K562 (cell line): ENCODE data around the gene CAMK1D. TPM values are rescaled to one million over a fixed set of nuclear protein-coding genes. Genes with fewer than 3 reads are reported as not detected.
"Not testable (repeated sequence)": the region's sequence is repeated elsewhere in the genome, so short reads cannot be mapped to it uniquely, and the experiment has no call there.

ENCODE experiments used
- ATAC-seq: fragments of 200-7000 bp; cut with Tn5 transposase; 3 replicates; pipeline ENCODE4 v1.9.1; 2020; ENCODE audit warnings: moderate library complexity
- BruUV-seq: library from RNA; stranded (reverse); fragments of 400-500 nt; replicated peaks from 2 replicates; lab custom pipeline; 2021; lab: Mats Ljungman, UMichigan
- CTCF ChIA-PET: fragments of 300-600 bp; formaldehyde crosslinking; extraction: SDS; loops from one replicate; lab custom pipeline; 2021; ENCODE audit warnings: low intra/inter-chr PET ratio; lab: Yijun Ruan, JAX
- POLR2A ChIA-PET: fragments of 300-600, 350-650 bp; sonication (Branson Sonifier 250); formaldehyde crosslinking; extraction: SDS; loops from one replicate; lab custom pipeline; 2021; ENCODE audit warnings: antibody characterized with exemption, inconsistent platforms; lab: Yijun Ruan, JAX
- DNase-seq, 4 experiments: peaks; one replicate each; pipeline versions ENCODE4 v3.0.0 to v3.0.0-alpha.2; 2011 to 2018; ENCODE audit warnings: low spot score in 3 of 4, mixed read lengths in 3 of 4; ENCODE audit errors: extremely low read depth in 1 of 4
- FAIRE-seq: peaks from 2 replicates; lab custom pipeline; 2011; peaks lifted over from hg19 to GRCh38; lab: Jason Lieb, UNC
- H2AFZ ChIP-seq: 2 replicates; pipeline ENCODE4 v1.6.0; 2011; ENCODE audit warnings: low read depth, low read length, control low read depth, inconsistent platforms
- H3K27ac ChIP-seq: fragments of 200-600 bp; 3 replicates; pipeline ENCODE4 v1.8.0; 2011; ENCODE audit warnings: low read depth, mild to moderate bottlenecking, control low read depth, inconsistent platforms, low read length, moderate library complexity, mixed read lengths; ENCODE audit errors: extremely low read depth
- H3K27me3 ChIP-seq, 2 experiments: fragments of 300-600 bp in 1 of 2; 2 replicates in 1 of 2; 3 replicates in 1 of 2; pipeline versions ENCODE4 v1.6.0 to v1.8.0; 2011; ENCODE audit warnings: inconsistent platforms in 2 of 2, low read length in 2 of 2, mild to moderate bottlenecking in 1 of 2, mixed read lengths in 1 of 2, moderate library complexity in 1 of 2; ENCODE audit not compliant: control insufficient read depth in 2 of 2, insufficient read depth in 2 of 2
- H3K36me3 ChIP-seq: fragments of 300-600 bp; 3 replicates; pipeline ENCODE4 v1.8.0; 2011; ENCODE audit warnings: mild to moderate bottlenecking, low read length, inconsistent platforms; ENCODE audit not compliant: control insufficient read depth, insufficient read depth
- H3K4me1 ChIP-seq, 2 experiments: fragments of 200-600 bp in 1 of 2; replicated peaks in 1 of 2; 2 replicates in 1 of 2; 3 replicates in 1 of 2; pipeline versions ENCODE4 v1.5.1 to v1.8.0; 2011; ENCODE audit warnings: inconsistent platforms in 2 of 2, low read length in 2 of 2, mild to moderate bottlenecking in 1 of 2, mixed read lengths in 1 of 2, moderate library complexity in 1 of 2; ENCODE audit not compliant: control insufficient read depth in 2 of 2, insufficient read depth in 2 of 2
- H3K4me2 ChIP-seq: 2 replicates; pipeline ENCODE4 v1.6.1; 2011; ENCODE audit warnings: low read length, control low read depth, inconsistent platforms, mixed read lengths; ENCODE audit not compliant: insufficient read depth
- H3K4me3 ChIP-seq: fragments of 200-600 bp; sonication (generic), shearing (Covaris generic); 2 replicates; pipeline ENCODE4 v1.5.1; 2016; ENCODE audit warnings: control low read depth, inconsistent platforms
- H3K79me2 ChIP-seq: fragments of 200-600 bp; 3 replicates; pipeline ENCODE4 v1.8.0; 2011; ENCODE audit warnings: low read length, inconsistent platforms; ENCODE audit not compliant: control insufficient read depth, insufficient read depth
- H3K9ac ChIP-seq, 2 experiments: 2 replicates each; pipeline versions ENCODE4 v1.6.0 to v1.6.1; 2011; ENCODE audit warnings: low read depth in 2 of 2, low read length in 2 of 2, control low read depth in 1 of 2, inconsistent platforms in 1 of 2, mild to moderate bottlenecking in 1 of 2, mixed read lengths in 1 of 2; ENCODE audit not compliant: insufficient read depth in 1 of 2
- H3K9me1 ChIP-seq: one replicate; pipeline ENCODE4 v1.6.0; 2011; ENCODE audit warnings: inconsistent platforms, mild to moderate bottlenecking, low read length, moderate library complexity; ENCODE audit not compliant: control insufficient read depth, insufficient read depth
- H3K9me3 ChIP-seq: replicated peaks from 2 replicates; pipeline ENCODE4 v1.5.1; 2011; ENCODE audit warnings: low read depth, low read length, inconsistent platforms; ENCODE audit not compliant: control insufficient read depth, insufficient read depth
- H4K20me1 ChIP-seq: replicated peaks from 2 replicates; pipeline ENCODE4 v1.6.1; 2011; ENCODE audit warnings: low read length, inconsistent platforms, mixed read lengths; ENCODE audit not compliant: control insufficient read depth, insufficient read depth
- MAFK ChIP-seq: IDR thresholded peaks from 2 replicates; pipeline ENCODE4 v1.6.1; 2011; ENCODE audit warnings: low read length, improper control_type of control experiment
- MAZ ChIP-seq, 2 experiments: fragments of 450-650 bp in 1 of 2; sonication (generic) in 1 of 2; formaldehyde crosslinking; IDR thresholded peaks in 1 of 2; conservative IDR thresholded peaks in 1 of 2; 2 replicates each; pipeline versions ENCODE4 v1.4.0 to v1.5.0; 2020; ENCODE audit warnings: mild to moderate bottlenecking in 1 of 2, missing genetic modification reagents in 1 of 2
- PBX2 ChIP-seq, 2 experiments: IDR thresholded peaks in 1 of 2; conservative IDR thresholded peaks in 1 of 2; 2 replicates each; pipeline ENCODE4 v1.6.1; 2016; ENCODE audit warnings: low read depth in 2 of 2, mild to moderate bottlenecking in 1 of 2, missing compliant biosample characterization in 1 of 2, missing genetic modification characterization in 1 of 2, moderate library complexity in 1 of 2
- ZBED1 ChIP-seq: IDR thresholded peaks from 2 replicates; pipeline ENCODE4 v1.6.1; 2014
- ZNF274 ChIP-seq: IDR thresholded peaks from 2 replicates; pipeline ENCODE4 v1.6.1; 2011; ENCODE audit warnings: low read depth, mild to moderate bottlenecking, low read length, moderate library complexity, borderline replicate concordance
- ZNF639 ChIP-seq, 2 experiments: fragments of 200-800 bp in 1 of 2; sonication (Bioruptor generic) in 1 of 2; sonication (generic) in 1 of 2; formaldehyde crosslinking in 1 of 2; IDR thresholded peaks in 1 of 2; conservative IDR thresholded peaks in 1 of 2; 2 replicates each; pipeline versions ENCODE4 v1.5.0 to v1.6.1; 2016 to 2020; ENCODE audit warnings: missing compliant biosample characterization in 1 of 2, missing genetic modification characterization in 1 of 2, missing genetic modification reagents in 1 of 2
- WGBS: fragments of 100-300 bp; shearing (Covaris generic); methylation state at CpG from one replicate; pipeline ENCODE4 v1.1.6; 2016; ENCODE audit warnings: low coverage, mixed read lengths; ENCODE audit not compliant: insufficient coverage; ENCODE audit errors: missing lambda C conversion rate; 5-methylcytosine and 5-hydroxymethylcytosine counted together
- in situ Hi-C: fragments of 300-500 bp; cut with MboI; formaldehyde crosslinking; loops from 4 replicates; pipeline ENCODE4 v1.15.0; 2018; ENCODE audit warnings: inconsistent platforms, mixed read lengths
- intact Hi-C: fragments of 100-400 bp; cut with micrococcal nuclease; formaldehyde crosslinking; loops from 2 replicates; pipeline ENCODE4 v1.14.2; 2022
- polyA plus RNA-seq, 8 experiments: library from polyadenylated mRNA; depleted of rRNA in 4 of 8; stranded (reverse) in 5 of 8; unstranded in 3 of 8; fragments of >200 nt; fragmentation: Nextera tagmentation in 2 of 8; fragmentation: Illumina TruSeq in 1 of 8; extraction: Ambion mirVana in 2 of 8; extraction: Trizol in 1 of 8; gene quantifications; 2 replicates each; pipeline versions ENCODE4 v1.2.1 to v1.2.3, GENCODE V29; 2011 to 2014; ENCODE audit warnings: inconsistent platforms in 1 of 8, missing spikeins in 1 of 8
- total RNA-seq, 7 experiments: library from RNA; depleted of rRNA in 6 of 7; stranded (reverse); fragments of >200 nt in 6 of 7; fragmentation: Illumina TruSeq in 2 of 7; extraction: Trizol in 2 of 7; gene quantifications; 2 replicates each; pipeline versions ENCODE4 v1.2.1 to v1.2.3, GENCODE V29; 2011 to 2021; ENCODE audit warnings: low replicate concordance in 1 of 7

The CAMK1D gene
- total and polyA plus RNA-seq, 9 of the 15 experiments (the other 6 are each of a cell fraction or from before 2014, with no cell fraction given) = 0.12 to 0.24 (median 0.20) TPM; not detected in 5

- TF ChIP-seq PBX2 (CRISPR knock-in tag; IDR thresholded peaks at IDR 0.05; ENCODE audit: low read depth) = no peak
- no peak for TF ChIP-seq PBX2 (tag; conservative IDR thresholded peaks at IDR 0.05; ENCODE audit: low read depth)
- TF ChIP-seq ZNF274 = no peak
- TF ChIP-seq ZNF639 (CRISPR knock-in tag; conservative IDR thresholded peaks at IDR 0.05 in 1 of 2, IDR thresholded peaks at IDR 0.05 in 1 of 2) = no peak
- no peak for TF ChIP-seq MAZ (CRISPR knock-in tag; conservative IDR thresholded peaks at IDR 0.05 in 1 of 2, IDR thresholded peaks at IDR 0.05 in 1 of 2)
- TF ChIP-seq ZBED1 = no peak
- peak; percentile 20; the same call in 1 of the 2 replicates for TF ChIP-seq MAFK
These were observed 375.6 kb downstream of the CAMK1D start (continued) for GRCh38 chr10:12724807-12725579.

- not testable (repeated sequence) for ATAC-seq
- WGBS = 3% methylated on average over 5 of the region's 5 CpGs
These were observed 376.2 kb downstream of the CAMK1D start for GRCh38 chr10:12725580-12725888.

More at GRCh38 chr10:12725580-12725888, 376.2 kb downstream of the CAMK1D start:
- CTCF ChIA-PET, BruUV-seq, H3K9ac ChIP-seq, H3K4me3 ChIP-seq, H3K4me2 ChIP-seq, H3K36me3 ChIP-seq, H2AFZ ChIP-seq, H3K9me3 ChIP-seq, intact Hi-C loops, POLR2A ChIA-PET, DNase-seq, H4K20me1 ChIP-seq, H3K4me1 ChIP-seq, H3K9me1 ChIP-seq, FAIRE-seq, H3K79me2 ChIP-seq, H3K27ac ChIP-seq, in situ Hi-C loops: not testable (repeated sequence)
- H3K27me3 ChIP-seq = peaks cover 15 to 51% of the 10 kb centered on the region in 2 experiments; a peak in 4 of 5 replicates
